OCI-LY3 (cell line): ENCODE data around the gene HS3ST2.

Source experiments
- EZH2phosphoT487 ChIP-seq: fragments of 200-600 bp; shearing (Covaris generic); IDR thresholded peaks from 2 replicates; pipeline ENCODE4 v1.6.1; 2018; ENCODE audit warnings: antibody characterized with exemption, mixed run types, low read depth
- TF ChIP-seq, protein P1 (sequence below): fragments of 200-600, 300-600 bp; sonication (generic); IDR thresholded peaks from 2 replicates; pipeline ENCODE4 v1.5.1; 2014; ENCODE audit warnings: antibody characterized with exemption, low read length, low read depth

DNA sequence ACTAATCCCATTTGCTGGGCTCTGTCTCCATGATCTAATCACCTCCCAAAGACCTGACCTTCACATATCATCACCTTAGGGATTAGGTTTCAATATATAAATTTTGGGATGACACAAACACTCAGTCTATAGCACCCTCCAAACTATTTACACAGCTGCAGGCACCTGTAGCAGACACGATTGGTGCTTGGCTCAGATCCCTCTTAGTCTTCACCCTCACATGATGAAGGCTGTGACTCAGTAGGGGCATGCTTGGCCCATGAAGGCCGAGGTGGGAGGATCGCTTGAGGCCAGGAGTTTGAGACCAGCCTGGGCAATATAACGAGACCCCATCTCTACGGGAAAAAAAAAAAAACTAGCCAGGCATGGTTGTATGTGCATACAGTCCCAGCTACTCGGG lies 73.5 kb downstream of the HS3ST2 start:
- TF ChIP-seq, protein P1, sequence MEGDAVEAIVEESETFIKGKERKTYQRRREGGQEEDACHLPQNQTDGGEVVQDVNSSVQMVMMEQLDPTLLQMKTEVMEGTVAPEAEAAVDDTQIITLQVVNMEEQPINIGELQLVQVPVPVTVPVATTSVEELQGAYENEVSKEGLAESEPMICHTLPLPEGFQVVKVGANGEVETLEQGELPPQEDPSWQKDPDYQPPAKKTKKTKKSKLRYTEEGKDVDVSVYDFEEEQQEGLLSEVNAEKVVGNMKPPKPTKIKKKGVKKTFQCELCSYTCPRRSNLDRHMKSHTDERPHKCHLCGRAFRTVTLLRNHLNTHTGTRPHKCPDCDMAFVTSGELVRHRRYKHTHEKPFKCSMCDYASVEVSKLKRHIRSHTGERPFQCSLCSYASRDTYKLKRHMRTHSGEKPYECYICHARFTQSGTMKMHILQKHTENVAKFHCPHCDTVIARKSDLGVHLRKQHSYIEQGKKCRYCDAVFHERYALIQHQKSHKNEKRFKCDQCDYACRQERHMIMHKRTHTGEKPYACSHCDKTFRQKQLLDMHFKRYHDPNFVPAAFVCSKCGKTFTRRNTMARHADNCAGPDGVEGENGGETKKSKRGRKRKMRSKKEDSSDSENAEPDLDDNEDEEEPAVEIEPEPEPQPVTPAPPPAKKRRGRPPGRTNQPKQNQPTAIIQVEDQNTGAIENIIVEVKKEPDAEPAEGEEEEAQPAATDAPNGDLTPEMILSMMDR, result no peak
- TF ChIP-seq EZH2phosphoT487, result no peak
